HG03095 (cell line): ENCODE measurements around the gene ZFAND6.
"Not testable (repeated sequence)": the region's sequence is repeated elsewhere in the genome, so short reads cannot be mapped to it uniquely, and the experiment has no call there.

Experiments
- ATAC-seq: cut with Tn5 transposase; IDR thresholded peaks from one replicate; pipeline ENCODE4 v1.9.1; 2021; ENCODE audit warnings: moderate library complexity; ENCODE audit not compliant: unreplicated experiment

Gene ZFAND6

GRCh38 chr15:80095511-80095910 lies 36.0 kb downstream of the ZFAND6 start:
- ATAC-seq, result no peak

GRCh38 chr15:80095969-80096368 lies 36.5 kb downstream of the ZFAND6 start:
- ATAC-seq, result no peak

- ATAC-seq, result no peak
These were observed 38.9 kb downstream of the ZFAND6 start for GRCh38 chr15:80098341-80098740.

GRCh38 chr15:80099241-80099640 lies 39.8 kb downstream of the ZFAND6 start:
- ATAC-seq, result peak; percentile 49

GRCh38 chr15:80099662-80100061 lies 40.2 kb downstream of the ZFAND6 start:
- ATAC-seq, result peak; percentile 57

GRCh38 chr15:80100247-80100646 lies 40.8 kb downstream of the ZFAND6 start:
- ATAC-seq, result no peak

- ATAC-seq, result no peak
These were observed 45.7 kb downstream of the ZFAND6 start for GRCh38 chr15:80105193-80105592.

- ATAC-seq, result no peak
These were observed 46.1 kb downstream of the ZFAND6 start for GRCh38 chr15:80105595-80105994.

- ATAC-seq, result no peak
These were observed 46.6 kb downstream of the ZFAND6 start for GRCh38 chr15:80106051-80106450.

GRCh38 chr15:80107204-80107603 lies 47.7 kb downstream of the ZFAND6 start:
- ATAC-seq, result no peak

- no peak for ATAC-seq
These were observed 48.3 kb downstream of the ZFAND6 start for GRCh38 chr15:80107774-80108173.

GRCh38 chr15:80109388-80109787 lies 49.9 kb downstream of the ZFAND6 start:
- ATAC-seq, result no peak

- no peak for ATAC-seq
These were observed 51.4 kb downstream of the ZFAND6 start for GRCh38 chr15:80110920-80111319.

GRCh38 chr15:80114114-80114513 lies 54.6 kb downstream of the ZFAND6 start:
- ATAC-seq, result no peak

GRCh38 chr15:80115021-80115420 lies 55.5 kb downstream of the ZFAND6 start:
- no peak for ATAC-seq

GRCh38 chr15:80118956-80119355 lies 59.5 kb downstream of the ZFAND6 start:
- ATAC-seq, result no peak

GRCh38 chr15:80120636-80121035 lies 61.2 kb downstream of the ZFAND6 start:
- ATAC-seq, result no peak

- no peak for ATAC-seq
These were observed 62.1 kb downstream of the ZFAND6 start for GRCh38 chr15:80121546-80121945.

GRCh38 chr15:80123034-80123433 lies 63.6 kb downstream of the ZFAND6 start:
- no peak for ATAC-seq

GRCh38 chr15:80127253-80127652 lies 67.8 kb downstream of the ZFAND6 start:
- not testable (repeated sequence) for ATAC-seq

GRCh38 chr15:80127911-80128310 lies 68.4 kb downstream of the ZFAND6 start:
- no peak for ATAC-seq

GRCh38 chr15:80132382-80132781 lies 72.9 kb downstream of the ZFAND6 start:
- ATAC-seq, result no peak

- ATAC-seq, result no peak
These were observed 77.4 kb downstream of the ZFAND6 start for GRCh38 chr15:80136854-80137253.

GRCh38 chr15:80138961-80139360 lies 79.5 kb downstream of the ZFAND6 start:
- no peak for ATAC-seq
